Measurements from ENCODE around the gene MGAT3.

MGAT3 gene

GRCh38 chr22:39416319-39416718, 40.5 kb upstream of the MGAT3 start:
- Histone ChIP-seq H4K20me1 (ENCODE audit: insufficient read depth, low read length, poor library complexity, severe bottlenecking) (no peaks in the 10 kb centered on the region), H3K4me1 (ENCODE audit: insufficient read depth, low read length, poor library complexity, severe bottlenecking) (peaks cover 31% of the 10 kb centered on the region), H3K36me3 (ENCODE audit: insufficient read depth, low read length) (peaks cover 35% of the 10 kb centered on the region; the same call in 1 of the 2 replicates), H3K4me3 (ENCODE audit: low read length, poor library complexity, severe bottlenecking) (no peak overlapping the region), H3K79me2 (ENCODE audit: insufficient read depth, low read length) (peaks cover 7% of the 10 kb centered on the region; the same call in 1 of the 2 replicates), H3F3A (ENCODE audit: low read depth) (peaks cover 7% of the 10 kb centered on the region; the same call in 1 of the 2 replicates), H3K27me3 (ENCODE audit: insufficient read depth, low read length, poor library complexity, severe bottlenecking) (no peaks in the 10 kb centered on the region), H3K4me2 (ENCODE audit: low read depth, low read length, poor library complexity, severe bottlenecking) (no peak overlapping the region), H3K9me3 (ENCODE audit: insufficient read depth, low read depth, low read length) (no peaks in the 10 kb centered on the region), H3K9me2 (replicated peaks; ENCODE audit: low read depth, low read length) (no peaks in the 10 kb centered on the region), H2AFZ (ENCODE audit: low read length) (no peak overlapping the region), H3K9ac (ENCODE audit: low read depth, low read length, poor library complexity, severe bottlenecking) (no peak overlapping the region)
- TF ChIP-seq CTCF (conservative IDR thresholded peaks at IDR 0.05; ENCODE audit: low read length) (no peak), EZH2phosphoT487 (IDR thresholded peaks at IDR 0.05; ENCODE audit: borderline replicate concordance) (no peak)

DNA sequence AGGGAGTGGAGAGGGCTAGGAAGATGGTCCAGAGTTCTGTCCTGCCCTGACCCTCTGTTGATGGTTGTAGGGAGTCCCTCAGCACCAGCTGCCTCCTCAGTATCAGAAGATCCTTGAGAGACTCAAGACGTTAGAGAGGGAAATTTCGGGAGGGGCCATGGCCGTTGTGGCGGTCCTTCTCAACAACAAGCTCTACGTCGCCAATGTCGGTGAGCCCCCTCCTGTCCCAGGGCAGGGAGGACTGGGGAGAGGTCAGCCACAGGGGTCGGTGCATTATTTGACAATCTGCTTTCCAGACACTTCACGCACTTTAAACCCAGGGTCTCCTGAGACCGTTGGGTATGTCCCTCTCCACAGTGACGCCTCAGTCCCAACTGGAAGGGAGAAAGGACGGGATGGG, 39.2 kb upstream of the MGAT3 start:
- Histone ChIP-seq H3K4me2 (ENCODE audit: low read depth, low read length, poor library complexity, severe bottlenecking) (no peak overlapping the region), H4K20me1 (ENCODE audit: insufficient read depth, low read length, poor library complexity, severe bottlenecking) (no peaks in the 10 kb centered on the region), H3K4me3 (ENCODE audit: low read length, poor library complexity, severe bottlenecking) (no peak overlapping the region), H3K79me2 (ENCODE audit: insufficient read depth, low read length) (peaks cover 7% of the 10 kb centered on the region; the same call in 1 of the 2 replicates), H2AFZ (ENCODE audit: low read length) (no peak overlapping the region), H3K4me1 (ENCODE audit: insufficient read depth, low read length, poor library complexity, severe bottlenecking) (peaks cover 19% of the 10 kb centered on the region), H3K36me3 (ENCODE audit: insufficient read depth, low read length) (peaks cover 35% of the 10 kb centered on the region; the same call in 1 of the 2 replicates), H3K9ac (ENCODE audit: low read depth, low read length, poor library complexity, severe bottlenecking) (no peak overlapping the region), H3K9me3 (ENCODE audit: insufficient read depth, low read depth, low read length) (no peaks in the 10 kb centered on the region), H3K27me3 (ENCODE audit: insufficient read depth, low read length, poor library complexity, severe bottlenecking) (no peaks in the 10 kb centered on the region), H3F3A (ENCODE audit: low read depth) (no peaks in the 10 kb centered on the region), H3K9me2 (replicated peaks; ENCODE audit: low read depth, low read length) (no peaks in the 10 kb centered on the region)
- TF ChIP-seq CTCF (conservative IDR thresholded peaks at IDR 0.05; ENCODE audit: low read length), result no peak
- TF ChIP-seq EZH2phosphoT487 (IDR thresholded peaks at IDR 0.05; ENCODE audit: borderline replicate concordance), result no peak

DNA sequence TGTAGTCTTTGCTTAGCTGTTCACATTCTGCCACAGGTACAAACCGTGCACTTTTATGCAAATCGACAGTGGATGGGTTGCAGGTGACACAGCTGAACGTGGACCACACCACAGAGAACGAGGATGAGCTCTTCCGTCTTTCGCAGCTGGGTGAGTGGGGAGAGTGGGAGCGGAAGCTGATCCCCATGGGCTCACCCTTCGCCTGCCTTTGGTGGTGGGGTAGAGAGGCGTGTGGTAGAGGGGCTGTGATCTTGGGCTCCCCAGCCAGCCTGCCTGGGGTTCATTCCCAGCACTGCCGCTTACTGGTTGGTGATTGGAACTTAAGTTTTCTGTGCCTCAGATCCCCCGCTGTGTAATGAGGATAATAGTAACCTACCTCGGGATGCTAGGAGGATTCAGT, 38.1 kb upstream of the MGAT3 start:
- Histone ChIP-seq H4K20me1 (ENCODE audit: insufficient read depth, low read length, poor library complexity, severe bottlenecking) (no peaks in the 10 kb centered on the region), H3K9me3 (ENCODE audit: insufficient read depth, low read depth, low read length) (no peaks in the 10 kb centered on the region), H3K4me3 (ENCODE audit: low read length, poor library complexity, severe bottlenecking) (no peak overlapping the region), H3K9ac (ENCODE audit: low read depth, low read length, poor library complexity, severe bottlenecking) (no peak overlapping the region), H3K9me2 (replicated peaks; ENCODE audit: low read depth, low read length) (no peaks in the 10 kb centered on the region), H2AFZ (ENCODE audit: low read length) (no peak overlapping the region), H3K36me3 (ENCODE audit: insufficient read depth, low read length) (peaks cover 35% of the 10 kb centered on the region; the same call in 1 of the 2 replicates), H3K27me3 (ENCODE audit: insufficient read depth, low read length, poor library complexity, severe bottlenecking) (no peaks in the 10 kb centered on the region), H3K4me2 (ENCODE audit: low read depth, low read length, poor library complexity, severe bottlenecking) (no peak overlapping the region), H3F3A (ENCODE audit: low read depth) (no peaks in the 10 kb centered on the region), H3K79me2 (ENCODE audit: insufficient read depth, low read length) (peaks cover 5% of the 10 kb centered on the region; the same call in 1 of the 2 replicates), H3K4me1 (ENCODE audit: insufficient read depth, low read length, poor library complexity, severe bottlenecking) (peaks cover 12% of the 10 kb centered on the region)
- TF ChIP-seq EZH2phosphoT487 (IDR thresholded peaks at IDR 0.05; ENCODE audit: borderline replicate concordance) (no peak), CTCF (conservative IDR thresholded peaks at IDR 0.05; ENCODE audit: low read length) (no peak)
